ENCODE data around the gene CCDC85C.

CCDC85C gene

GRCh38 chr14:99543370-99543769 is 60.6 kb downstream of the CCDC85C start:
- Histone ChIP-seq H3K4me3 (ENCODE audit: low read depth, low read length) (no peak overlapping the region), H2AFZ (ENCODE audit: low read length, unreplicated experiment) (no peak overlapping the region), H3K79me2 (ENCODE audit: control insufficient read depth, insufficient read depth, low read length, unreplicated experiment) (no peaks in the 10 kb centered on the region), H3K27me3 (ENCODE audit: insufficient read depth, low read length) (no peaks in the 10 kb centered on the region), H3K27ac (ENCODE audit: low read depth, low read length) (no peak overlapping the region), H3K4me1 (ENCODE audit: control insufficient read depth, insufficient read depth, low read length, unreplicated experiment) (peaks cover 3% of the 10 kb centered on the region), H3K36me3 (ENCODE audit: insufficient read depth, low read length) (no peaks in the 10 kb centered on the region)

GRCh38 chr14:99542566-99542965 is 61.4 kb downstream of the CCDC85C start:
- Histone ChIP-seq H3K27ac (ENCODE audit: low read depth, low read length) (no peak overlapping the region), H3K4me1 (ENCODE audit: control insufficient read depth, insufficient read depth, low read length, unreplicated experiment) (peaks cover 11% of the 10 kb centered on the region), H2AFZ (ENCODE audit: low read length, unreplicated experiment) (no peak overlapping the region)

GRCh38 chr14:99541677-99542470 is 62.1 kb downstream of the CCDC85C start:
- H3K4me3 ChIP-seq (ENCODE audit: low read depth, low read length) = no peak overlapping the region
- H2AFZ ChIP-seq (ENCODE audit: low read length, unreplicated experiment) = no peak overlapping the region
- no peaks in the 10 kb centered on the region for H3K27me3 ChIP-seq (ENCODE audit: insufficient read depth, low read length)
- H3K27ac ChIP-seq (ENCODE audit: low read depth, low read length) = no peak overlapping the region
- H3K79me2 ChIP-seq (ENCODE audit: control insufficient read depth, insufficient read depth, low read length, unreplicated experiment) = no peaks in the 10 kb centered on the region
- H3K36me3 ChIP-seq (ENCODE audit: insufficient read depth, low read length) = no peaks in the 10 kb centered on the region
- peaks cover 18% of the 10 kb centered on the region for H3K4me1 ChIP-seq (ENCODE audit: control insufficient read depth, insufficient read depth, low read length, unreplicated experiment)

More at GRCh38 chr14:99542566-99542965, 61.4 kb downstream of the CCDC85C start:
- H3K4me3 ChIP-seq (ENCODE audit: low read depth, low read length) = no peak overlapping the region
- no peaks in the 10 kb centered on the region for H3K79me2 ChIP-seq (ENCODE audit: control insufficient read depth, insufficient read depth, low read length, unreplicated experiment)
- H3K36me3 ChIP-seq (ENCODE audit: insufficient read depth, low read length) = no peaks in the 10 kb centered on the region
- no peaks in the 10 kb centered on the region for H3K27me3 ChIP-seq (ENCODE audit: insufficient read depth, low read length)

- Histone ChIP-seq H3K79me2 (ENCODE audit: control insufficient read depth, insufficient read depth, low read length, unreplicated experiment) (no peaks in the 10 kb centered on the region), H3K27me3 (ENCODE audit: insufficient read depth, low read length) (no peaks in the 10 kb centered on the region), H3K36me3 (ENCODE audit: insufficient read depth, low read length) (no peaks in the 10 kb centered on the region), H3K4me3 (ENCODE audit: low read depth, low read length) (no peak overlapping the region), H3K27ac (ENCODE audit: low read depth, low read length) (no peak overlapping the region), H2AFZ (ENCODE audit: low read length, unreplicated experiment) (no peak overlapping the region), H3K4me1 (ENCODE audit: control insufficient read depth, insufficient read depth, low read length, unreplicated experiment) (peaks cover 22% of the 10 kb centered on the region)
Observed at GRCh38 chr14:99541211-99541610, 62.8 kb downstream of the CCDC85C start.

GRCh38 chr14:99540196-99541032 is 63.6 kb downstream of the CCDC85C start:
- no peaks in the 10 kb centered on the region for H3K36me3 ChIP-seq (ENCODE audit: insufficient read depth, low read length)
- peaks cover 22% of the 10 kb centered on the region for H3K4me1 ChIP-seq (ENCODE audit: control insufficient read depth, insufficient read depth, low read length, unreplicated experiment)
- H3K79me2 ChIP-seq (ENCODE audit: control insufficient read depth, insufficient read depth, low read length, unreplicated experiment) = no peaks in the 10 kb centered on the region
- no peak overlapping the region for H2AFZ ChIP-seq (ENCODE audit: low read length, unreplicated experiment)
- no peak overlapping the region for H3K4me3 ChIP-seq (ENCODE audit: low read depth, low read length)
- H3K27me3 ChIP-seq (ENCODE audit: insufficient read depth, low read length) = no peaks in the 10 kb centered on the region
- no peak overlapping the region for H3K27ac ChIP-seq (ENCODE audit: low read depth, low read length)

- H2AFZ ChIP-seq (ENCODE audit: low read length, unreplicated experiment) = no peak overlapping the region
- no peak overlapping the region for H3K4me3 ChIP-seq (ENCODE audit: low read depth, low read length)
- no peaks in the 10 kb centered on the region for H3K27me3 ChIP-seq (ENCODE audit: insufficient read depth, low read length)
- no peaks in the 10 kb centered on the region for H3K36me3 ChIP-seq (ENCODE audit: insufficient read depth, low read length)
- peaks cover 22% of the 10 kb centered on the region for H3K4me1 ChIP-seq (ENCODE audit: control insufficient read depth, insufficient read depth, low read length, unreplicated experiment)
- H3K27ac ChIP-seq (ENCODE audit: low read depth, low read length) = no peak overlapping the region
- no peaks in the 10 kb centered on the region for H3K79me2 ChIP-seq (ENCODE audit: control insufficient read depth, insufficient read depth, low read length, unreplicated experiment)
Observed at GRCh38 chr14:99539491-99539890, 64.5 kb downstream of the CCDC85C start.

- no peak overlapping the region for H3K27ac ChIP-seq (ENCODE audit: low read depth, low read length)
- no peaks in the 10 kb centered on the region for H3K36me3 ChIP-seq (ENCODE audit: insufficient read depth, low read length)
- H3K79me2 ChIP-seq (ENCODE audit: control insufficient read depth, insufficient read depth, low read length, unreplicated experiment) = no peaks in the 10 kb centered on the region
- H3K4me3 ChIP-seq (ENCODE audit: low read depth, low read length) = no peak overlapping the region
- H3K4me1 ChIP-seq (ENCODE audit: control insufficient read depth, insufficient read depth, low read length, unreplicated experiment) = peaks cover 22% of the 10 kb centered on the region
- H2AFZ ChIP-seq (ENCODE audit: low read length, unreplicated experiment) = no peak overlapping the region
- H3K27me3 ChIP-seq (ENCODE audit: insufficient read depth, low read length) = no peaks in the 10 kb centered on the region
Observed at GRCh38 chr14:99538733-99539132, 65.3 kb downstream of the CCDC85C start.

- Histone ChIP-seq H3K27me3 (ENCODE audit: insufficient read depth, low read length) (no peaks in the 10 kb centered on the region), H3K79me2 (ENCODE audit: control insufficient read depth, insufficient read depth, low read length, unreplicated experiment) (no peaks in the 10 kb centered on the region), H3K4me1 (ENCODE audit: control insufficient read depth, insufficient read depth, low read length, unreplicated experiment) (peaks cover 22% of the 10 kb centered on the region), H3K4me3 (ENCODE audit: low read depth, low read length) (no peak overlapping the region), H2AFZ (ENCODE audit: low read length, unreplicated experiment) (no peak overlapping the region), H3K36me3 (ENCODE audit: insufficient read depth, low read length) (no peaks in the 10 kb centered on the region), H3K27ac (ENCODE audit: low read depth, low read length) (no peak overlapping the region)
Observed at GRCh38 chr14:99538275-99538674, 65.7 kb downstream of the CCDC85C start.

GRCh38 chr14:99537399-99537798 is 66.6 kb downstream of the CCDC85C start:
- Histone ChIP-seq H3K27ac (ENCODE audit: low read depth, low read length) (no peak overlapping the region), H3K79me2 (ENCODE audit: control insufficient read depth, insufficient read depth, low read length, unreplicated experiment) (no peaks in the 10 kb centered on the region), H3K36me3 (ENCODE audit: insufficient read depth, low read length) (no peaks in the 10 kb centered on the region), H2AFZ (ENCODE audit: low read length, unreplicated experiment) (no peak overlapping the region), H3K4me3 (ENCODE audit: low read depth, low read length) (no peak overlapping the region), H3K27me3 (ENCODE audit: insufficient read depth, low read length) (no peaks in the 10 kb centered on the region), H3K4me1 (ENCODE audit: control insufficient read depth, insufficient read depth, low read length, unreplicated experiment) (peaks cover 22% of the 10 kb centered on the region)

- Histone ChIP-seq H2AFZ (ENCODE audit: low read length, unreplicated experiment) (no peak overlapping the region), H3K27ac (ENCODE audit: low read depth, low read length) (no peak overlapping the region), H3K79me2 (ENCODE audit: control insufficient read depth, insufficient read depth, low read length, unreplicated experiment) (no peaks in the 10 kb centered on the region), H3K4me1 (ENCODE audit: control insufficient read depth, insufficient read depth, low read length, unreplicated experiment) (peaks cover 27% of the 10 kb centered on the region), H3K36me3 (ENCODE audit: insufficient read depth, low read length) (no peaks in the 10 kb centered on the region), H3K27me3 (ENCODE audit: insufficient read depth, low read length) (no peaks in the 10 kb centered on the region), H3K4me3 (ENCODE audit: low read depth, low read length) (no peak overlapping the region)
Observed at GRCh38 chr14:99535908-99536778, 67.9 kb downstream of the CCDC85C start.

Measured in ACC112 (cell line).